Activated naive CD8-positive, alpha-beta T cell (primary cell): ENCODE measurements around the gene PRKCB.

Experiments used
- H3K27ac Mint-ChIP-seq: one replicate; pipeline ENCODE4 v1.8.0; 2021; ENCODE audit warnings: mixed read lengths
- H3K27me3 Mint-ChIP-seq: one replicate; pipeline ENCODE4 v1.8.0; 2021; ENCODE audit warnings: mixed read lengths
- H3K36me3 Mint-ChIP-seq: one replicate; pipeline ENCODE4 v1.8.0; 2021; ENCODE audit warnings: mixed read lengths
- H3K4me1 Mint-ChIP-seq: one replicate; pipeline ENCODE4 v1.8.0; 2021; ENCODE audit warnings: low read depth, mixed read lengths
- H3K4me3 Mint-ChIP-seq: one replicate; pipeline ENCODE4 v1.8.0; 2021; ENCODE audit warnings: mild to moderate bottlenecking, mixed read lengths
- H3K9me3 Mint-ChIP-seq: one replicate; pipeline ENCODE4 v1.8.0; 2021; ENCODE audit warnings: low read depth, mixed read lengths

The PRKCB gene

GRCh38 chr16:23965137-23965733 lies 129.5 kb downstream of the PRKCB start:
- Mint-ChIP-seq H3K27me3 (no peaks in the 10 kb centered on the region), H3K4me3 (no peak overlapping the region), H3K36me3 (peaks cover 23% of the 10 kb centered on the region), H3K9me3 (no peaks in the 10 kb centered on the region), H3K4me1 (peaks cover 70% of the 10 kb centered on the region), H3K27ac (no peak overlapping the region)

GRCh38 chr16:23966597-23967394 lies 131.0 kb downstream of the PRKCB start:
- peaks cover 23% of the 10 kb centered on the region for H3K36me3 Mint-ChIP-seq
- H3K4me3 Mint-ChIP-seq: peak overlapping the region; percentile 2
- H3K9me3 Mint-ChIP-seq: no peaks in the 10 kb centered on the region
- H3K4me1 Mint-ChIP-seq: peaks cover 61% of the 10 kb centered on the region
- H3K27me3 Mint-ChIP-seq: no peaks in the 10 kb centered on the region
- H3K27ac Mint-ChIP-seq: no peak overlapping the region

GRCh38 chr16:23967775-23968174 lies 132.0 kb downstream of the PRKCB start:
- H3K36me3 Mint-ChIP-seq: peaks cover 23% of the 10 kb centered on the region

GRCh38 chr16:23968176-23968575 lies 132.4 kb downstream of the PRKCB start:
- H3K36me3 Mint-ChIP-seq: peaks cover 20% of the 10 kb centered on the region
- no peaks in the 10 kb centered on the region for H3K9me3 Mint-ChIP-seq
- H3K4me1 Mint-ChIP-seq: peaks cover 57% of the 10 kb centered on the region
- H3K27ac Mint-ChIP-seq: no peak overlapping the region
- H3K27me3 Mint-ChIP-seq: no peaks in the 10 kb centered on the region
- H3K4me3 Mint-ChIP-seq: no peak overlapping the region

More at GRCh38 chr16:23967775-23968174, 132.0 kb downstream of the PRKCB start:
- Mint-ChIP-seq H3K9me3 (no peaks in the 10 kb centered on the region), H3K27me3 (no peaks in the 10 kb centered on the region), H3K4me1 (peaks cover 59% of the 10 kb centered on the region), H3K27ac (no peak overlapping the region), H3K4me3 (no peak overlapping the region)

GRCh38 chr16:23969468-23970297 lies 133.9 kb downstream of the PRKCB start:
- Mint-ChIP-seq H3K9me3 (no peaks in the 10 kb centered on the region), H3K27ac (no peak overlapping the region), H3K36me3 (peaks cover 23% of the 10 kb centered on the region), H3K4me3 (no peak overlapping the region), H3K4me1 (peaks cover 60% of the 10 kb centered on the region), H3K27me3 (no peaks in the 10 kb centered on the region)

- no peaks in the 10 kb centered on the region for H3K27me3 Mint-ChIP-seq
- peaks cover 62% of the 10 kb centered on the region for H3K4me1 Mint-ChIP-seq
- no peaks in the 10 kb centered on the region for H3K9me3 Mint-ChIP-seq
- H3K4me3 Mint-ChIP-seq: no peak overlapping the region
- peaks cover 17% of the 10 kb centered on the region for H3K36me3 Mint-ChIP-seq
- peak overlapping the region; percentile 47 for H3K27ac Mint-ChIP-seq
These were observed 138.4 kb downstream of the PRKCB start for GRCh38 chr16:23974223-23974622.

- Mint-ChIP-seq H3K4me3 (no peak overlapping the region), H3K9me3 (no peaks in the 10 kb centered on the region), H3K4me1 (peaks cover 59% of the 10 kb centered on the region), H3K27ac (peak overlapping the region; percentile 54), H3K36me3 (peaks cover 12% of the 10 kb centered on the region), H3K27me3 (no peaks in the 10 kb centered on the region)
These were observed 139.5 kb downstream of the PRKCB start for GRCh38 chr16:23975293-23975692.

- Mint-ChIP-seq H3K27me3 (no peaks in the 10 kb centered on the region), H3K36me3 (peaks cover 12% of the 10 kb centered on the region), H3K4me1 (peaks cover 56% of the 10 kb centered on the region), H3K4me3 (no peak overlapping the region), H3K9me3 (no peaks in the 10 kb centered on the region), H3K27ac (no peak overlapping the region)
These were observed 140.3 kb downstream of the PRKCB start for GRCh38 chr16:23976091-23976490.

- no peak overlapping the region for H3K4me3 Mint-ChIP-seq
- H3K27me3 Mint-ChIP-seq: no peaks in the 10 kb centered on the region
- H3K27ac Mint-ChIP-seq: no peak overlapping the region
- peaks cover 12% of the 10 kb centered on the region for H3K36me3 Mint-ChIP-seq
- no peaks in the 10 kb centered on the region for H3K9me3 Mint-ChIP-seq
- peaks cover 54% of the 10 kb centered on the region for H3K4me1 Mint-ChIP-seq
These were observed 140.7 kb downstream of the PRKCB start for GRCh38 chr16:23976524-23976923.

GRCh38 chr16:23979441-23979840 lies 143.7 kb downstream of the PRKCB start:
- Mint-ChIP-seq H3K36me3 (peaks cover 8% of the 10 kb centered on the region), H3K9me3 (no peaks in the 10 kb centered on the region), H3K27me3 (no peaks in the 10 kb centered on the region), H3K4me1 (peaks cover 46% of the 10 kb centered on the region), H3K27ac (no peak overlapping the region), H3K4me3 (no peak overlapping the region)

- peaks cover 9% of the 10 kb centered on the region for H3K36me3 Mint-ChIP-seq
- no peaks in the 10 kb centered on the region for H3K9me3 Mint-ChIP-seq
- no peak overlapping the region for H3K4me3 Mint-ChIP-seq
- H3K27ac Mint-ChIP-seq: no peak overlapping the region
- peaks cover 40% of the 10 kb centered on the region for H3K4me1 Mint-ChIP-seq
- no peaks in the 10 kb centered on the region for H3K27me3 Mint-ChIP-seq
These were observed 144.2 kb downstream of the PRKCB start for GRCh38 chr16:23979982-23980381.

GRCh38 chr16:23981429-23982399 lies 145.9 kb downstream of the PRKCB start:
- Mint-ChIP-seq H3K27me3 (no peaks in the 10 kb centered on the region), H3K9me3 (no peaks in the 10 kb centered on the region), H3K36me3 (peaks cover 9% of the 10 kb centered on the region), H3K4me1 (peaks cover 23% of the 10 kb centered on the region), H3K4me3 (no peak overlapping the region), H3K27ac (no peak overlapping the region)

GRCh38 chr16:23986455-23986854 lies 150.7 kb downstream of the PRKCB start:
- no peaks in the 10 kb centered on the region for H3K27me3 Mint-ChIP-seq
- H3K27ac Mint-ChIP-seq: no peak overlapping the region
- H3K4me1 Mint-ChIP-seq: peaks cover 25% of the 10 kb centered on the region

GRCh38 chr16:23987443-23987842 lies 151.7 kb downstream of the PRKCB start:
- Mint-ChIP-seq H3K9me3 (no peaks in the 10 kb centered on the region), H3K27me3 (no peaks in the 10 kb centered on the region), H3K36me3 (peaks cover 23% of the 10 kb centered on the region), H3K27ac (peak overlapping the region; percentile 22), H3K4me1 (peaks cover 25% of the 10 kb centered on the region), H3K4me3 (no peak overlapping the region)

More at GRCh38 chr16:23986455-23986854, 150.7 kb downstream of the PRKCB start:
- Mint-ChIP-seq H3K36me3 (peaks cover 21% of the 10 kb centered on the region), H3K4me3 (no peak overlapping the region), H3K9me3 (no peaks in the 10 kb centered on the region)
